Epidermal melanocyte (primary cell): ENCODE measurements around the gene MOV10L1.
A peak's percentile ranks its signal among the peaks of the same experiment; 100 is the strongest.

ENCODE experiments used
- DNase-seq: peaks from one replicate; pipeline ENCODE4 v3.0.0; 2011; ENCODE audit warnings: low spot score; ENCODE audit not compliant: insufficient read length

Gene MOV10L1

GRCh38 chr22:50058906-50059880 is 30.6 kb upstream of the MOV10L1 start:
- peak; percentile 65 for DNase-seq

GRCh38 chr22:50059881-50060262 is 29.9 kb upstream of the MOV10L1 start:
- no peak for DNase-seq

GRCh38 chr22:50060441-50061140 is 29.2 kb upstream of the MOV10L1 start:
- DNase-seq: no peak

GRCh38 chr22:50061141-50061823 is 28.5 kb upstream of the MOV10L1 start:
- no peak for DNase-seq

GRCh38 chr22:50061824-50062355 is 27.9 kb upstream of the MOV10L1 start:
- no peak for DNase-seq

- DNase-seq: no peak
These were observed 27.2 kb upstream of the MOV10L1 start for GRCh38 chr22:50062509-50063135.

- DNase-seq: no peak
These were observed 26.0 kb upstream of the MOV10L1 start for GRCh38 chr22:50063589-50064393.

GRCh38 chr22:50064453-50064852 is 25.4 kb upstream of the MOV10L1 start:
- no peak for DNase-seq

GRCh38 chr22:50067244-50067643 is 22.6 kb upstream of the MOV10L1 start:
- no peak for DNase-seq

GRCh38 chr22:50068096-50068495 is 21.7 kb upstream of the MOV10L1 start:
- no peak for DNase-seq

GRCh38 chr22:50070366-50070765 is 19.4 kb upstream of the MOV10L1 start:
- no peak for DNase-seq

GRCh38 chr22:50071432-50072166 is 18.2 kb upstream of the MOV10L1 start:
- DNase-seq: no peak

- no peak for DNase-seq
These were observed 17.6 kb upstream of the MOV10L1 start for GRCh38 chr22:50072167-50072555.

- DNase-seq: no peak
These were observed 16.9 kb upstream of the MOV10L1 start for GRCh38 chr22:50072714-50073538.

GRCh38 chr22:50074056-50074455 is 15.8 kb upstream of the MOV10L1 start:
- DNase-seq: no peak

- DNase-seq: no peak
These were observed 15.0 kb upstream of the MOV10L1 start for GRCh38 chr22:50074551-50075530.

GRCh38 chr22:50076646-50077535 is 12.9 kb upstream of the MOV10L1 start:
- no peak for DNase-seq
